DMS114 treated with DMSO at 0.1 percent for 48 hours (cell line): Measurements from ENCODE around the gene ZNF276.
A peak's percentile ranks its signal among the peaks of the same experiment; 100 is the strongest.
"Not testable (repeated sequence)": the region's sequence is repeated elsewhere in the genome, so short reads cannot be mapped to it uniquely, and the experiment has no call there.

Source experiments
- DNase-seq: peaks from one replicate; lab custom pipeline; 2025; ENCODE audit not compliant: unreplicated experiment; lab: John Stamatoyannopoulos, UW

The ZNF276 gene

GRCh38 chr16:89695875-89696669 is 25.3 kb upstream of the ZNF276 start:
- no peak for DNase-seq

- no peak for DNase-seq
Observed at GRCh38 chr16:89696670-89697128, 24.6 kb upstream of the ZNF276 start.

- no peak for DNase-seq
Observed at GRCh38 chr16:89697161-89697615, 24.1 kb upstream of the ZNF276 start.

- no peak for DNase-seq
Observed at GRCh38 chr16:89697616-89698331, 23.6 kb upstream of the ZNF276 start.

- not testable (repeated sequence) for DNase-seq
Observed at GRCh38 chr16:89698717-89699116, 22.6 kb upstream of the ZNF276 start.

GRCh38 chr16:89699629-89700099 is 21.7 kb upstream of the ZNF276 start:
- DNase-seq, result not testable (repeated sequence)

- peak; percentile 96 for DNase-seq
Observed at GRCh38 chr16:89700100-89700648, 21.2 kb upstream of the ZNF276 start.

- DNase-seq, result no peak
Observed at GRCh38 chr16:89700649-89701424, 20.5 kb upstream of the ZNF276 start.

GRCh38 chr16:89701425-89702406 is 19.6 kb upstream of the ZNF276 start, which contains the start of gene SPATA2L:
TSS of gene SPATA2L (minus strand) at chr16:89701705. CDS start at chr16:89701232, 473 bp downstream.
- peak; percentile 85 for DNase-seq

GRCh38 chr16:89704281-89704680 is 17.1 kb upstream of the ZNF276 start:
- DNase-seq, result no peak

- DNase-seq, result no peak
Observed at GRCh38 chr16:89705006-89705405, 16.3 kb upstream of the ZNF276 start.

GRCh38 chr16:89706518-89707260 is 14.6 kb upstream of the ZNF276 start:
- DNase-seq, result no peak

GRCh38 chr16:89707695-89708094 is 13.6 kb upstream of the ZNF276 start:
- no peak for DNase-seq

GRCh38 chr16:89708481-89708931 is 12.8 kb upstream of the ZNF276 start:
- no peak for DNase-seq

GRCh38 chr16:89709166-89709565 is 12.2 kb upstream of the ZNF276 start:
- DNase-seq, result no peak

GRCh38 chr16:89709716-89710432 is 11.5 kb upstream of the ZNF276 start:
- no peak for DNase-seq

GRCh38 chr16:89710709-89711564 is 10.4 kb upstream of the ZNF276 start:
- no peak for DNase-seq
